HG03097 (cell line): ENCODE data around the gene ABHD17B.

Experiments used
- ATAC-seq: cut with Tn5 transposase; IDR thresholded peaks from one replicate; pipeline ENCODE4 v1.9.1; 2021; ENCODE audit not compliant: unreplicated experiment, low FRiP score

The ABHD17B gene

DNA sequence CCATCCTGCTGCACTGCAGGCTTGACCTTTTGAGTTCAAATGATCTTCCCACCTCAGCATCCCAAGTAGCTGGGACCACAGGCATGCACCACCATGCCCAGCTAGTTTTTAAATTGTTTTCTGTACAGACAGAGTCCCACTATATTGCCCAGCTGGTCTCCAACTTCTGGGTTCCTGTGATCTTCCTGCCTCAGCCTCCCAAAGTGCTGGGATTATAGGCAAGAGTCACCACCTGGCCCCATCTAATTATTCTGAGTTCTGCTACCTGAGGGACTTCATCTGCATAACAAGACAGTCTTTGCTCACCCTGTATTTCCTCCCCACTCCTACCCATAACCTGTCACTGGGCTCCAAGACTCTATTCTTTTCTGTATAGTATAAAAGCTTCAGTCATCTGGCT, 88.1 kb downstream of the ABHD17B start:
- ATAC-seq: no peak

DNA sequence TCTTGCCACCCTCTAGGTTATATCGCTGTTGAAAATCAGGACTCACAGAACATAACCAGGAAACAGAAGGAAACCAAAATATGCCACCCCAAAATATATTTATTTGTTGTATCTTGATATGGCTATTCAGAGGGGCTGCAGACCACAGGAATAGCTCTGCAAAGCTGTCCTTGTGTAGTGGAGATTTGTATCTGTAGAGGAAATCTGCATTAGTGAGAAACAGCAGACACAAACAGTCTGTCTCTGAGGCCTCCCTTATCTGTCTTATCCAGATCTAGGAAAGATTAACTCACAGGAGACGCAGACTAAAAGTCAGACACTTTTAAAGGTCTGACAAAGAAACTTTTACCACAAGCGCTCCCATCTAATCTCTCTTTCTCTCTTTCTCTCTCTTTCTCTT, 88.5 kb downstream of the ABHD17B start:
- no peak for ATAC-seq

DNA sequence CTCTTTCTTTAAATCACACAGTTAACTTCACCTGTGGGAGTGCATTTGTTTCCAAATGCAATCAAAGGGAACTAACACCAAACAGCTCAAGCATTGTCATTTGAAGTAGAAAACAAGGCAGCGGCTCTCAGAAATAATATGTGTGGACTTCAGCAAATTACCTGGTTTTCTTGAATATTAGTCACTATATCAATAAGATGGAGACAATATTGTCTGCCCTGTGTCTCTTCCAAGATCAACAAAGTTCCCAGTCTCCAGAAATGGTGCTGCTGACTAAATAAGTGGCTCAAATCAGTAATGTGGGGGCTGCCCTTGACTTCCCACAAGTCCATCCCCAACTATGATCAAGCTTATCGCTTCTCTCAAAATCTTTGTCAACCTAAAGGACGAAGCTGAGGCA, 89.6 kb downstream of the ABHD17B start:
- no peak for ATAC-seq

DNA sequence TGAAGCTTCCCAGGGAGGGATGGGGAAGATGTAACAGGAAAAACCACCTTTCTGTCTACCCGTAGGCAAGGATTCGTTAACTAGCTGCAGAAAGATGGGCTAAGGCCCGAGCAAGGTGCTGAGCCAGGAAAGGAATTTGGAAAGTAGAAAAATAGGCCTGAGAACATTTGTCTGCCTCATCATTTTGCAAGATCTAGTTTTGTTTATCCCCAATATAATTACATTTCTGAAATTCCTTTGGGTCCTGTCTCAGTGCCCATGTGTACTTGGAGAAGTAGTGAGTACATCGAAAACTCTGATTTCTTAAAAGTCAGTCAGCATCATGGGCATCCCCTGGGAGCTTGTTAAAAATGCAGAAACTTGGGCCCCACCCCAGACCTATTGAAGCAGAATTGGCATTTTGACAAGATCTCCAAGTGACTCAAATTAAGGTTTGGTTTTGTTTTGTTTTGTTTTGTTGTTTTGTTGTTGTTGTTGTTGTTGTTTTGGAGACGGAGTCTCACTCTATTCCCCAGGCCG, 90.5 kb downstream of the ABHD17B start:
- ATAC-seq: no peak

DNA sequence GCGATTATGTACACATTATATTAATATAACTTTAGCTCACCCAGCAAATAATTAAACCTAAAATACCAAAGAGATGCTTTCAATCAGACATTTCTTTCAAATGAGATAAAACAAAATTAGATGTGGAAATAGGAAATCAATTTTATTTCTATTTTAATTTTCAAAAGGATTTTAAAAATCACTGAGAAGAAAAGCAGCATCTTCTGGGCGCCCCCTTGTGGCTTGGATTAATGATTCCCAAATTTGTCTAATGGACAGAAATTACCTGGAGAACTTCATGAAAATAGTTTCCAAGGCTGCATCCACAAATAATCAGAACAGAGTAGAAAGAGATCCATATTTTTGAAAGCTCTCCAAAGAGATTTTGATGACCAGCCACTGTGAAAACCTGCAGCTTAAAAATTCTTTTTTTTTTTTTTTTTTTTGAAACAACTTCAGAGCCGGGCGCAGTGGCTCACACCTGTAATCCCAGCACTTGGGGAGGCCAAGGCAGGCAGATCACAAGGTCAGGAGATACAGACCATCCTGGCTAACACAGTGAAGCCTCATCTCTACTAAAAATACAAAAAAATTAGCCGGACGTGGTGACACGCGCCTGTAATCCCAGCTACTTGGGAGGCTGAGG, 91.8 kb downstream of the ABHD17B start:
- ATAC-seq: no peak

DNA sequence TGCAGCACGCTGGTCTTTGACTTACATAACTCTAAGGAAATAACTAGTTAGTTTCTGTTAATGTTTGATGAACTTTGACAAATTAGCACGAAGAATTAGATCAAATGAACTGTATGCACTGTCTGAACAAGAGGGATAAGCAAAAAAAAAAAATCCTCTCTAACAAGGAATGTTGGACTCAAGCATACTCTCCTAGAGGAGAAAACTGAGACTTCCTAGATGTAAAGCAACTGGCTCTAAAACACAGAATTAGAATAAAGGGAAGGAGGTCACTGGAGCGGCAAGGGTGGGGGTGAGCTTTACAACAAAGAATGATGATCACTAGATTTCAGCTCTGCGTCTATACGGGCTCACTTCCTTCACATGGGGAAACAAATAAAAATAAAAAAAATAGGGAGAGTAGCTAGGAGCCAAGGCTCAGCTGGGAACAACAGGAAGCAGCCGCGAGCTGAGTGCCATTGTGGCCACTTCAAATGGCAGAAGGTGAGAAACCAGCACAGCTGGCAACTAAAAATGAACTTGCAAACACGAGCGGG, 94.0 kb downstream of the ABHD17B start:
- no peak for ATAC-seq
